COR-L47 (cell line): ENCODE measurements around the gene ATP2B2.

Experiments
- DNase-seq: peaks from one replicate; lab custom pipeline; 2025; lab: John Stamatoyannopoulos, UW

ATP2B2 gene

GRCh38 chr3:10447527-10448260 lies 57.7 kb downstream of the ATP2B2 start:
- DNase-seq, result no peak

- no peak for DNase-seq
Measured at GRCh38 chr3:10447110-10447509, 58.3 kb downstream of the ATP2B2 start.

- no peak for DNase-seq
Measured at GRCh38 chr3:10445561-10446175, 59.7 kb downstream of the ATP2B2 start.

GRCh38 chr3:10444511-10444910 lies 60.9 kb downstream of the ATP2B2 start:
- DNase-seq, result no peak

GRCh38 chr3:10444110-10444429 lies 61.3 kb downstream of the ATP2B2 start:
- no peak for DNase-seq

GRCh38 chr3:10443272-10444109 lies 61.9 kb downstream of the ATP2B2 start:
- no peak for DNase-seq

GRCh38 chr3:10442151-10442795 lies 63.1 kb downstream of the ATP2B2 start:
- no peak for DNase-seq

- DNase-seq, result no peak
Measured at GRCh38 chr3:10440684-10441083, 64.7 kb downstream of the ATP2B2 start.

- DNase-seq, result no peak
Measured at GRCh38 chr3:10438902-10439610, 66.3 kb downstream of the ATP2B2 start.

GRCh38 chr3:10437995-10438901 lies 67.1 kb downstream of the ATP2B2 start:
- DNase-seq, result no peak

- no peak for DNase-seq
Measured at GRCh38 chr3:10437272-10437994, 68.0 kb downstream of the ATP2B2 start.

- no peak for DNase-seq
Measured at GRCh38 chr3:10435850-10436249, 69.5 kb downstream of the ATP2B2 start.

GRCh38 chr3:10434938-10435336 lies 70.4 kb downstream of the ATP2B2 start:
- DNase-seq, result no peak

- no peak for DNase-seq
Measured at GRCh38 chr3:10434144-10434937, 71.0 kb downstream of the ATP2B2 start.

GRCh38 chr3:10432931-10433330 lies 72.5 kb downstream of the ATP2B2 start:
- DNase-seq, result no peak

GRCh38 chr3:10432156-10432845 lies 73.1 kb downstream of the ATP2B2 start:
- DNase-seq, result no peak

GRCh38 chr3:10430805-10431204 lies 74.6 kb downstream of the ATP2B2 start:
- DNase-seq, result no peak

GRCh38 chr3:10428406-10429091 lies 76.8 kb downstream of the ATP2B2 start:
- DNase-seq, result no peak
